Fibroblast of lung (primary cell): ENCODE measurements around the gene CSNK1E.

Source experiments
- EZH2 ChIP-seq: IDR thresholded peaks from 2 replicates; pipeline ENCODE4 v1.5.1; 2012; ENCODE audit warnings: low read length, control low read depth, mild to moderate bottlenecking; ENCODE audit errors: missing control alignments
- TF ChIP-seq, protein P1 (sequence below), 2 donors: IDR thresholded peaks in 1 of 2; conservative IDR thresholded peaks in 1 of 2; 1 replicate in 1 of 2; 2 replicates in 1 of 2; pipeline ENCODE4 v1.5.1; 2011 to 2012; ENCODE audit warnings: low read length in 2 of 2, control low read depth in 1 of 2, inconsistent platforms in 1 of 2, low read depth in 1 of 2, mild to moderate bottlenecking in 1 of 2

DNA sequence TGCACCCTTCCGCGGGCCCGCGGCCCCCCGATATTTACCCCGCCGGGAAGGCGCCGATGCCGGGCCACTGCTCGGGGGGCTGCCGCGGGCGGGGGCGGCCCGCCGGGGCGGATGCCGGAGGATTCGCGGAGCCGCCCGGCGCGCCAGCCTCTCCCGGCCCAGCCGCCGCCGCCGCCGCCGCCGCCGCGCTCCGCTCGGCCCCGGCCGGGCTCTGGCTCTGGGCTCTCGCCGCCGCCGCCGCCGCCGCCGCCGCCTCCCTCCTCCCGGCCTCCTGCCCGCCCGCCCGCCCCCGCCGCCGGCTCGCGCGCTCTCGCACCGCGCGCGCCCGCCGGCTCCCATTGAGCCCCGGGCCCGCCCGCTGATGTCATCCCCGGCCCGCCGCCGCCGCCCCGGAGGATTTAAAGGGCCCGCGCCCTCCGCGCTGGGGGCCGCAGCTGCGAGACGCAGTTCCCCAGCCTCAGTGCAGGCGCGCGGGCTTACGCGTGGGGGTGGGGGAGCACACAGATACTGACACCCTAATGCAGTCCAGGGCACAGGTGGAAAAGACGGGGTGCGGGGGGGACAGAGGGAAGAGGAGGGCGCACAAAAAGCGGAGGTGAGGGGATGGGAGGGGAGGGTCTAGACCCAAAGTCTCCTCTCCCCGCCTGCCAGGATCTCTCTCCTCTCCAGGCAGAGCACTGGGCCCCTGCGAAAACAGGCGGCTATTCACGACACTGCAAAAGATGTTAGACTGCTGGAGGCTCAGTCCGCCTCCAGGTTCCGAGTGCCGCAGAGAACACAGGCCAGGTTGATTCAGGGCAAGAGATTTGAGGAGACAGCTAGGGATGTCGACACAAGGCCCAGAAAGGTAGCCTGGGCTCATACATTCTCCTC lies at the start of gene CSNK1E:
- no peak for TF ChIP-seq EZH2
- TF ChIP-seq, protein P1, sequence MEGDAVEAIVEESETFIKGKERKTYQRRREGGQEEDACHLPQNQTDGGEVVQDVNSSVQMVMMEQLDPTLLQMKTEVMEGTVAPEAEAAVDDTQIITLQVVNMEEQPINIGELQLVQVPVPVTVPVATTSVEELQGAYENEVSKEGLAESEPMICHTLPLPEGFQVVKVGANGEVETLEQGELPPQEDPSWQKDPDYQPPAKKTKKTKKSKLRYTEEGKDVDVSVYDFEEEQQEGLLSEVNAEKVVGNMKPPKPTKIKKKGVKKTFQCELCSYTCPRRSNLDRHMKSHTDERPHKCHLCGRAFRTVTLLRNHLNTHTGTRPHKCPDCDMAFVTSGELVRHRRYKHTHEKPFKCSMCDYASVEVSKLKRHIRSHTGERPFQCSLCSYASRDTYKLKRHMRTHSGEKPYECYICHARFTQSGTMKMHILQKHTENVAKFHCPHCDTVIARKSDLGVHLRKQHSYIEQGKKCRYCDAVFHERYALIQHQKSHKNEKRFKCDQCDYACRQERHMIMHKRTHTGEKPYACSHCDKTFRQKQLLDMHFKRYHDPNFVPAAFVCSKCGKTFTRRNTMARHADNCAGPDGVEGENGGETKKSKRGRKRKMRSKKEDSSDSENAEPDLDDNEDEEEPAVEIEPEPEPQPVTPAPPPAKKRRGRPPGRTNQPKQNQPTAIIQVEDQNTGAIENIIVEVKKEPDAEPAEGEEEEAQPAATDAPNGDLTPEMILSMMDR (conservative IDR thresholded peaks at IDR 0.05 in 1 of 2, IDR thresholded peaks at IDR 0.05 in 1 of 2; ENCODE audit: low read depth in 1 of 2, low read length in 2 of 2) = no peak
